ENCODE measurements around the gene CCDC187.

- TF ChIP-seq, protein P1, sequence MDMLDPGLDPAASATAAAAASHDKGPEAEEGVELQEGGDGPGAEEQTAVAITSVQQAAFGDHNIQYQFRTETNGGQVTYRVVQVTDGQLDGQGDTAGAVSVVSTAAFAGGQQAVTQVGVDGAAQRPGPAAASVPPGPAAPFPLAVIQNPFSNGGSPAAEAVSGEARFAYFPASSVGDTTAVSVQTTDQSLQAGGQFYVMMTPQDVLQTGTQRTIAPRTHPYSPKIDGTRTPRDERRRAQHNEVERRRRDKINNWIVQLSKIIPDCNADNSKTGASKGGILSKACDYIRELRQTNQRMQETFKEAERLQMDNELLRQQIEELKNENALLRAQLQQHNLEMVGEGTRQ (IDR thresholded peaks at IDR 0.05; ENCODE audit: low read length): no peak
- TF ChIP-seq POLR2A (IDR thresholded peaks at IDR 0.05; ENCODE audit: control extremely low read depth in 1 of 2, low read depth in 2 of 2, low read length in 2 of 2) (no peak), MAX (IDR thresholded peaks at IDR 0.05) (no peak), KDM1A (IDR thresholded peaks at IDR 0.05; ENCODE audit: borderline replicate concordance, low read length) (no peak), YY1 (IDR thresholded peaks at IDR 0.05; ENCODE audit: low read depth, low read length) (no peak), SIN3A (conservative IDR thresholded peaks at IDR 0.05 in 1 of 2, IDR thresholded peaks at IDR 0.05 in 1 of 2; ENCODE audit: low read depth in 1 of 2, low read length in 2 of 2) (no peak), EZH2 (IDR thresholded peaks at IDR 0.05; ENCODE audit: low read depth, low read length, severe bottlenecking) (no peak), TEAD4 (IDR thresholded peaks at IDR 0.05; ENCODE audit: low read depth, low read length) (no peak), SP1 (IDR thresholded peaks at IDR 0.05; ENCODE audit: low read depth, low read length) (no peak), CREB1 (IDR thresholded peaks at IDR 0.05) (no peak), CTBP2 (IDR thresholded peaks at IDR 0.05; ENCODE audit: borderline replicate concordance, insufficient read depth, insufficient read length, low read length) (no peak)
- TF ChIP-seq, protein P2, sequence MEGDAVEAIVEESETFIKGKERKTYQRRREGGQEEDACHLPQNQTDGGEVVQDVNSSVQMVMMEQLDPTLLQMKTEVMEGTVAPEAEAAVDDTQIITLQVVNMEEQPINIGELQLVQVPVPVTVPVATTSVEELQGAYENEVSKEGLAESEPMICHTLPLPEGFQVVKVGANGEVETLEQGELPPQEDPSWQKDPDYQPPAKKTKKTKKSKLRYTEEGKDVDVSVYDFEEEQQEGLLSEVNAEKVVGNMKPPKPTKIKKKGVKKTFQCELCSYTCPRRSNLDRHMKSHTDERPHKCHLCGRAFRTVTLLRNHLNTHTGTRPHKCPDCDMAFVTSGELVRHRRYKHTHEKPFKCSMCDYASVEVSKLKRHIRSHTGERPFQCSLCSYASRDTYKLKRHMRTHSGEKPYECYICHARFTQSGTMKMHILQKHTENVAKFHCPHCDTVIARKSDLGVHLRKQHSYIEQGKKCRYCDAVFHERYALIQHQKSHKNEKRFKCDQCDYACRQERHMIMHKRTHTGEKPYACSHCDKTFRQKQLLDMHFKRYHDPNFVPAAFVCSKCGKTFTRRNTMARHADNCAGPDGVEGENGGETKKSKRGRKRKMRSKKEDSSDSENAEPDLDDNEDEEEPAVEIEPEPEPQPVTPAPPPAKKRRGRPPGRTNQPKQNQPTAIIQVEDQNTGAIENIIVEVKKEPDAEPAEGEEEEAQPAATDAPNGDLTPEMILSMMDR (IDR thresholded peaks at IDR 0.05; ENCODE audit: control extremely low read depth in 1 of 3, insufficient read depth in 1 of 3, low read depth in 1 of 3, low read length in 3 of 3): no peak
These were observed 8.8 kb downstream of the CCDC187 start for GRCh38 chr9:136295055-136295454.
